H9 (cell line): Measurements from ENCODE around the gene ENPP7. TPM values are rescaled to one million over a fixed set of nuclear protein-coding genes. Genes with fewer than 3 reads are reported as not detected.

Experiments
- DNase-seq: peaks from one replicate; pipeline ENCODE4 v3.0.0-alpha.2; 2017
- H2AFZ ChIP-seq: one replicate; pipeline ENCODE4 v1.6.1; 2013; ENCODE audit warnings: mild to moderate bottlenecking, low read length, control low read depth, moderate library complexity
- H2AK5ac ChIP-seq: 2 replicates; pipeline ENCODE4 v1.6.1; 2013; ENCODE audit warnings: low read length, control low read depth, mixed read lengths; ENCODE audit not compliant: insufficient read length
- H2BK120ac ChIP-seq: one replicate; pipeline ENCODE4 v1.6.1; 2013; ENCODE audit warnings: low read depth, mild to moderate bottlenecking, low read length, control low read depth, inconsistent platforms; ENCODE audit not compliant: poor library complexity, severe bottlenecking
- H2BK12ac ChIP-seq: 2 replicates; pipeline ENCODE4 v1.6.1; 2013; ENCODE audit warnings: low read length, control low read depth, mixed read lengths, low read depth; ENCODE audit not compliant: insufficient read length
- H2BK15ac ChIP-seq: 2 replicates; pipeline ENCODE4 v1.6.1; 2013; ENCODE audit warnings: low read depth, low read length, control low read depth
- H2BK20ac ChIP-seq: one replicate; pipeline ENCODE4 v1.6.1; 2013; ENCODE audit warnings: low read depth, mild to moderate bottlenecking, low read length, control low read depth, inconsistent platforms; ENCODE audit not compliant: poor library complexity, severe bottlenecking
- H2BK5ac ChIP-seq: 2 replicates; pipeline ENCODE4 v1.6.1; 2013; ENCODE audit warnings: low read length, control low read depth, mixed read lengths; ENCODE audit not compliant: insufficient read length
- H3K14ac ChIP-seq: 2 replicates; pipeline ENCODE4 v1.6.1; 2013; ENCODE audit warnings: low read length, control low read depth; ENCODE audit not compliant: insufficient read depth
- H3K18ac ChIP-seq: 2 replicates; pipeline ENCODE4 v1.6.1; 2013; ENCODE audit warnings: low read depth, mild to moderate bottlenecking, mixed read lengths, low read length, control low read depth; ENCODE audit not compliant: insufficient read length
- H3K23ac ChIP-seq: 2 replicates; pipeline ENCODE4 v1.6.1; 2013; ENCODE audit warnings: low read length, control low read depth, mixed read lengths, low read depth; ENCODE audit not compliant: insufficient read length
- H3K23me2 ChIP-seq: 2 replicates; pipeline ENCODE4 v1.6.1; 2013; ENCODE audit warnings: low read depth, mild to moderate bottlenecking, mixed read lengths, low read length, control low read depth; ENCODE audit not compliant: insufficient read length, poor library complexity, severe bottlenecking
- H3K27ac ChIP-seq: 2 replicates; pipeline ENCODE4 v1.5.1; 2013; ENCODE audit warnings: low read length, control low read depth, mixed read lengths, low read depth; ENCODE audit not compliant: insufficient read length
- H3K27me3 ChIP-seq: 2 replicates; pipeline ENCODE4 v1.6.1; 2013; ENCODE audit warnings: low read length, control low read depth, inconsistent platforms; ENCODE audit not compliant: insufficient read depth
- H3K4ac ChIP-seq: 2 replicates; pipeline ENCODE4 v1.6.1; 2013; ENCODE audit warnings: low read depth, mild to moderate bottlenecking, control low read depth, inconsistent platforms, low read length, moderate library complexity
- H3K4me1 ChIP-seq: 2 replicates; pipeline ENCODE4 v1.6.1; 2013; ENCODE audit warnings: low read length, control low read depth, inconsistent platforms; ENCODE audit not compliant: insufficient read depth
- H3K4me2 ChIP-seq: 2 replicates; pipeline ENCODE4 v1.6.1; 2013; ENCODE audit warnings: low read length, control low read depth, mixed read lengths; ENCODE audit not compliant: insufficient read length, insufficient read depth
- H3K56ac ChIP-seq: 2 replicates; pipeline ENCODE4 v1.6.1; 2013; ENCODE audit warnings: low read depth, mild to moderate bottlenecking, mixed read lengths, low read length, control low read depth; ENCODE audit not compliant: insufficient read length
- H3K79me1 ChIP-seq: 2 replicates; pipeline ENCODE4 v1.6.1; 2013; ENCODE audit warnings: low read depth, mild to moderate bottlenecking, moderate library complexity, low read length, control low read depth, inconsistent platforms; ENCODE audit not compliant: insufficient read depth, poor library complexity, severe bottlenecking
- H3K79me2 ChIP-seq: 2 replicates; pipeline ENCODE4 v1.6.1; 2013; ENCODE audit warnings: low read length, control low read depth, inconsistent platforms; ENCODE audit not compliant: insufficient read depth
- H3K9ac ChIP-seq: 2 replicates; pipeline ENCODE4 v1.6.1; 2013; ENCODE audit warnings: low read length, control low read depth, mixed read lengths; ENCODE audit not compliant: insufficient read length; ENCODE audit errors: extremely low read depth
- H3K9me3 ChIP-seq: one replicate; pipeline ENCODE4 v1.6.1; 2013; ENCODE audit warnings: low read depth, low read length, inconsistent platforms; ENCODE audit not compliant: control insufficient read depth
- H3T11ph ChIP-seq: one replicate; pipeline ENCODE4 v1.6.1; 2013; ENCODE audit warnings: mild to moderate bottlenecking, low read length, control low read depth, inconsistent platforms
- H4K20me1 ChIP-seq: one replicate; pipeline ENCODE4 v1.6.1; 2013; ENCODE audit not compliant: control insufficient read depth, insufficient read length, insufficient read depth
- H4K5ac ChIP-seq: 2 replicates; pipeline ENCODE4 v1.6.1; 2013; ENCODE audit warnings: low read depth, mild to moderate bottlenecking, mixed read lengths, low read length, control low read depth; ENCODE audit not compliant: insufficient read length
- H4K8ac ChIP-seq: replicated peaks from 2 replicates; pipeline ENCODE4 v1.6.1; 2013; ENCODE audit warnings: low read length, control low read depth, mixed read lengths, low read depth; ENCODE audit not compliant: insufficient read length
- H4K91ac ChIP-seq: 2 replicates; pipeline ENCODE4 v1.6.1; 2013; ENCODE audit warnings: low read depth, mild to moderate bottlenecking, moderate library complexity, mixed read lengths, low read length, control low read depth; ENCODE audit not compliant: insufficient read length
- H3K27ac Mint-ChIP-seq, 3 experiments: 2 replicates in 2 of 3; 3 replicates in 1 of 3; pipeline ENCODE4 v1.8.0; 2020 to 2021; ENCODE audit warnings: mixed read lengths in 3 of 3, mild to moderate bottlenecking in 1 of 3, moderate library complexity in 1 of 3
- H3K27me3 Mint-ChIP-seq: 2 replicates; pipeline ENCODE4 v1.8.0; 2021; ENCODE audit warnings: low read depth, mild to moderate bottlenecking, moderate library complexity, mixed read lengths
- H3K36me3 Mint-ChIP-seq, 3 experiments: 2 replicates in 2 of 3; 3 replicates in 1 of 3; pipeline ENCODE4 v1.8.0; 2020 to 2021; ENCODE audit warnings: low read depth in 3 of 3, mixed read lengths in 3 of 3; ENCODE audit not compliant: insufficient read depth in 1 of 3
- H3K4me1 Mint-ChIP-seq, 2 experiments: 2 replicates each; pipeline ENCODE4 v1.8.0; 2020; ENCODE audit warnings: mixed read lengths in 2 of 2
- H3K4me3 Mint-ChIP-seq, 2 experiments: 2 replicates in 1 of 2; 3 replicates in 1 of 2; pipeline ENCODE4 v1.8.0; 2020 to 2021; ENCODE audit warnings: mild to moderate bottlenecking in 2 of 2, mixed read lengths in 2 of 2, moderate library complexity in 1 of 2
- H3K9me3 Mint-ChIP-seq, 2 experiments: 2 replicates in 1 of 2; 3 replicates in 1 of 2; pipeline ENCODE4 v1.8.0; 2020; ENCODE audit warnings: mild to moderate bottlenecking in 2 of 2, mixed read lengths in 2 of 2, moderate library complexity in 1 of 2
- CTCF ChIP-seq: fragments of 200-600 bp; sonication (generic); conservative IDR thresholded peaks from 3 replicates; pipeline ENCODE4 v1.8.0; 2021; ENCODE audit warnings: antibody characterized with exemption, mild to moderate bottlenecking
- WGBS: extraction: QIAGEN DNeasy Blood & Tissue Kit; methylation state at CpG from one replicate; pipeline ENCODE4 v1.1.7; 2013; ENCODE audit warnings: missing lambda C conversion rate, low lambda C conversion rate, mixed read lengths; ENCODE audit not compliant: insufficient read length; ENCODE audit errors: extremely low coverage; 5-methylcytosine and 5-hydroxymethylcytosine counted together
- total RNA-seq: library from RNA; stranded (reverse); gene quantifications from 2 replicates; pipeline ENCODE4 v1.2.1, GENCODE V29; 2021

Gene ENPP7
- total RNA-seq, 1 experiment from 2014 or later, result not detected

- Histone ChIP-seq H2BK20ac (no peak overlapping the region), H3K56ac (no peak overlapping the region), H3K27ac (no peak overlapping the region), H3K23ac (no peak overlapping the region), H2AFZ (no peak overlapping the region), H4K91ac (no peak overlapping the region), H4K5ac (no peak overlapping the region), H2AK5ac (no peak overlapping the region), H2BK5ac (no peak overlapping the region), H3K9me3 (no peaks in the 10 kb centered on the region), H3K4me2 (no peak overlapping the region), H3K79me1 (no peaks in the 10 kb centered on the region), H3K14ac (no peak overlapping the region), H3K4me1 (peaks cover 5% of the 10 kb centered on the region; the same call in 1 of the 2 replicates), H3K9ac (no peak overlapping the region), H3T11ph (no peak overlapping the region), H3K27me3 (no peaks in the 10 kb centered on the region; the same call in 1 of the 2 replicates), H3K4ac (no peak overlapping the region), H2BK120ac (no peak overlapping the region), H2BK15ac (no peak overlapping the region), H2BK12ac (no peak overlapping the region), H4K8ac (no peak overlapping the region), H4K20me1 (no peaks in the 10 kb centered on the region), H3K79me2 (no peaks in the 10 kb centered on the region), H3K23me2 (no peaks in the 10 kb centered on the region), H3K18ac (no peak overlapping the region)
- H3K9me3 Mint-ChIP-seq, result no peaks in the 10 kb centered on the region; a peak in 1 of 5 replicates
- no peak for DNase-seq
- H3K36me3 Mint-ChIP-seq, result no peaks in the 10 kb centered on the region; a peak in 1 of 7 replicates
- peaks cover 12% of the 10 kb centered on the region for H3K27me3 Mint-ChIP-seq
- peaks cover 38 to 47% of the 10 kb centered on the region in 2 experiments for H3K4me1 Mint-ChIP-seq
- no peak overlapping the region for H3K4me3 Mint-ChIP-seq
- no peak overlapping the region; a peak in 1 of 7 replicates for H3K27ac Mint-ChIP-seq
- no CpG with 5 or more reads among the region's 9 CpGs for WGBS
- TF ChIP-seq CTCF, result no peak
Observed at GRCh38 chr17:79691931-79692330, 38.8 kb upstream of the ENPP7 start.
